ENCODE data around the gene RSPO3.

The RSPO3 gene

DNA sequence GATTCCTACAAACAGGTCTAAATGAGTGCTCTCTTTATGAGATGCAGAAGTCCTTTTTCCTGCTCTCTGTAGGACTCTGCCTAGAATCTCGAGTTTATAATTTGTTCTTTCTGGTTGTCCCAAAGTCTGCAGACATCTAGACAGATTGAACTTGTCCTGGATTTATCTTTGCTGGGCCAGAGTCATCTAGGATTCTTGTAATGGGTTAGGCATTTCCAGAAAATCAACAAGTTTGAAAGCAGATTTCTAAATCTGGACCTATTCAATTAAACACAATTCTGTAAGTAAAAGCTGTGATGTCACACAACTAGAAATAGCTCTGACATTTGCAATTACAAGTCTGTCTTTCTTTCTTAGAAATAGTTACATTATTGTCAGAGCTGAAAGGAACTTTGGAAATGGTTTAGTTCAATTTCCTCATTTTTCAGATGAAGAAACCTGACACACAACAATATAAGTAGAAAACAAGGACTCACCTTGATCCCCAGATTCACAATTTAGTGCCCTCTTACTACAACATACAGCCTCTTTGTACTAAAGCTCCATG is 4.2 kb upstream of the RSPO3 start:
- DNase-seq = no peak

DNA sequence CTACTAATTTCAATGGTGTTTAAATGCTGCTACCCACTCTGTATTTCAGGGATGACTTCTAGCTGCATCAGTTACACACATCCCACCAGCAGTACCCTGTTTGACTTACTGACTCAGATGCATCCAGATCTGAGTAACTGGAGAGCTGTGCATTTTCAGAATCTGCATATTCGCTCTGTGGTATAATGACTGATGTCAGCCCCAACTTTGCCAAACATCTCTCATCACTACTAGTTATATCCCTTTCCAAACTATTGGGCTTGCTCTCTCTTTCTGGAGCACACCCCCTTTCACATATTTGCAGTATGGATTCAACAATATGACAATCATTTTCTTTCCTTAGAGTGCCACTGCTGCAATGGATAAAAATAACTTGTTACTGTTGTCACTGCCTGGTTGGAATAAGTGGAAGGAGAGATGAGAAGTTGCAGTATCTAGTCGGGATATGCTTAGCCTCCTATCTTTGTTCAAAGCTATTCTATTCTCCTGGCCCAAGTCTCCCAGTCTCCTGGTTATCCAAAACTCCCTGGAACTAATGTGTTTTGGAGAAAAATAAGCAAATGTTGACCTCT is 3.3 kb upstream of the RSPO3 start:
- DNase-seq = no peak

DNA sequence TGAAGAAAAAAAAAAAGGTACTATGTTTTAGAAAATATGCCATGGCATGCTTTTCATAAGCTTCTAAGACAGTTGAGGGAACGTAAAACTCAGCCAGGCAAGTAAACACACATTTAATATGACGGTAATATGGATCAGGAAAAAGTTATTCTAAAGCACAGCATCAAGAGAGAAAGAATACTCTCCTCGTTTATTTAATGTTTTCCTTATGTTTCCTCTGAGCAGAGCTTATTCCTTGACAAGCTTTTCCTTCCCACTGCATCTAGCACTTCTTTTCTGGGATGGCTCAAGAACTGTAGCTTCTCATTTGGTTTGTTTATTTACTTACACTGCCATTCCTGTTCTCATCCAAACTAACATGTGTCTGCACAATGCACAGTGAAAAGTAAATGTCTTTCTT is 2.7 kb upstream of the RSPO3 start:
- DNase-seq = no peak

DNA sequence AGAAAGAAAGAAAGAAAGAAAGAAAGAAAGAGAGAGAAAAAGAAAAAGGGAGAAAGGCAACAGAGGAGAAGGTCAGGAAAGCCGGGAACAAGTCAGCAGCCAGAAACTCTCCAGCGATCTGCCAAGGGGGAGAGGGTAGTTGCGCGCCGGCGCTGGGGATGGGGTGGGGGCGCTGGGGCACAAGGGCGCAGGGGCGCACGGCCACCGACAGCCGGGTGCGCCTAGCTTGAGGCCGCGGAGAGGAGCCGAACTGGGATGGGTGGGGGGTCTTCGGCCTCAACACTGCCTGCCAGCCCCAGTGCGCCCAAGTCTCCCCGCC is 533 bp upstream of the RSPO3 start:
- no peak for DNase-seq

DNA sequence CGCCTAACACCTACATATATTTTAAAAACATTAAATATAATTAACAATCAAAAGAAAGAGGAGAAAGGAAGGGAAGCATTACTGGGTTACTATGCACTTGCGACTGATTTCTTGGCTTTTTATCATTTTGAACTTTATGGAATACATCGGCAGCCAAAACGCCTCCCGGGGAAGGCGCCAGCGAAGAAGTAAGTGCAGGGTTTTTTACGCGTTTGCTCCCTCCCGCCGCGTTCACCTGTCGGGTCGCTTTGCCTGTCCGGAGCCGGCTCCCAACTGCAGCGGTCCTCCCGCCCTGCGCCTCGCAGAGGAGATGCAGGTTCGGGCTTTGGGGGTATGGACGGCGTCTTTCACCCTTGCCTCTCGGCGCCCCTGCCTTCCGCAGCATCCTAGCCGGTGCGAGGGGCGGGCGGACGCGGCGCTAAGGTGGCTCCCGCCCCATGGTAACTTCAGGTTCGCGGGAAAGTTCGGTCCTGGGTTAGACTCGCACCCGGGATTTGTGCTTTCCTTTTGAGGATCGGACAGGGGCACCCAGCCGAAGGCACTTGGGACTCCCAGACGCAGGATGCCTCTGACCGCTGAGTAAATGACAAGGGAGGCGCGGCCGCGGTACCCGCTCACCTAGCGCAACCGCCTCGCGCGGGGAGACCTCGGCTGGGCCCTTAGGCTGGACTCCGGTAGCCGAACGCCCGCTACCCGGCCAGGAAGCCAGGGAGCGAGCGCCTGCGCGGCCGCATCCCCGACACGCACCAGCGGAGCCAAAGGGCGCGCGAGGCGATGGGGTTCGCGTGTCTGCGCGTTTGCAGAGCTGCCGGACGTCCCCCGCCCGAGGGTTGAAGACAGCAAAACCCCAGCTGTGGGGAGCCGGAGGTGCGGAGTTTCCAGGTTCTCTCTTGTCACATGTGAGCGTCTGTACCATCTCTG is 891 bp downstream of the RSPO3 start:
- DNase-seq = peak; percentile 36

DNA sequence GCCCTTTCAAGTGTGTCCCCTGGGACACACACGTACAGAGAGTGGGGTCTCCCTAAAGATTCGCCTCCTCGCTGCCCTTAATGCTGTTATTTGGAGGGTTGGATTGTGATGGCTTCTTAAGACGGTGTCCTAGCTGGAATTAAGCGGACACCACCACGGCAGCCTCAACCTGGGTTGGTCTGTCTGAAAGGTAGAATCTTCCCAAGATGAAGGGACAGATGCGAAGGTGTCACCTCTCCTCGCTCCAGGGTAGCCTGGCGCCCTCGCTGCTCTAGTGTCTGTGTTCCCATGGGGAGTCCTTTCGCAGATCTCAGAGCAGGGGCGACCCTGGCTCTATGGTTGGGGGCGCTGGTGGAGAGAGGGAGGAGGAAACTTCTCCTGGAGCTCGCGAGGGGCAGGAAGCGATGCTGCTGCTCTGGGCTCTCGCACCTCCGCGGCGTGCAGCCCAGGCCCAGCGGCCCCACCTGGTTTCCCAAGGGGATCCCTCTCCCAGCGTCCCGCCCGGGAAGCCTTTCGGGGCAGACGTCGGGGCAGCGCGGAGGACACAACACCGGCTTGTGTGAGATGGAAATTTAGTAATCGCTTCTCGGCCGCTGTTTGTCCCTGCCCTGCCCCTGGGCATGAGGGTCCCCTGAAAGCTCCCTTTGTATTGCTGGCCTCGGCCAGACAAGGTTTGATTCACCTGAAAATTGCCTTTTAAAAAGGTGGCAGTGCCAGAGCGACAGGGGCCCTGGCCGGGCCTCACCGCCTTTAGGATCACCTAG is 1.7 kb downstream of the RSPO3 start:
- peak; percentile 1 for DNase-seq

DNA sequence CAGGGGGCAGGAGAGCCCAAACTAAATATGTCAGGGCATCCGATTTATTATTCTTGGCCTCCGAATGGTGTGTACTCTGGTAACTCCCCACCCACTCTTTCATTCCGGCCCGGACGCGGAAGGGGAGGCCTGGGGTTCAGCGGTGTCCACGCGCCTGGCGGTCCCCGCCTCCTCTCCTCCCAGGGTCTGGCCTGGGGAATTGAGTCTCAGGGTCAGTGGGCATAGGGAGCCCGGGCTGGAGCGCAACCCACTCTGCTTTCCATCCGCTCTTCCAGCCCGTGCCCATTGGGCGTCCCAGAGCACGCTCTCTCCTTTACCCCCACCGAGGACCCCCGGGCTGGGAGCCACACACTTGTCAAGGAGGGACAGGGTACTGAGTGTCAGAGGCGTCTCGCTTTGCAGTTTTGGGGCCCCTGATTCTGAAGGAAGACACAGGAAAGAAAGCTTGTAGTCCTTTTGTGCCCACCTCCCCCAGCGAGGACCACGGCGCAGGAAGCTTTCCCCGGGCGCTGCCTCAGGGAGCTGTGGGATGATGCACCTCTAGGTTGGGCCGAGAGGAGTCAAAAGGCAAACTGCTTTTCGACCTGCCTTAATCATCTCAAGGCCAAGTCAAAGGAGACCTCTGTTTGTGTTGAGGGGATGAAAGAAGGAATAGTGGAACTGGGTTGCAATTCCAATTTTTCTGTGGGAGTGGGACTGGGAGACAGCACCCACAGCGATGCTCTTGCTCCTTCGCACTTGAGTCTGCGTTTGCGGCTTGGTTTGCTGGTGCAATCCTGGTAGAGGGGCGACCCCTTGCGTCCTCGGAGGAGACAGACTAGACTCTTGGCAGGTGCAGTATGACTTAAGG is 2.5 kb downstream of the RSPO3 start:
- DNase-seq = peak; percentile 77

DNA sequence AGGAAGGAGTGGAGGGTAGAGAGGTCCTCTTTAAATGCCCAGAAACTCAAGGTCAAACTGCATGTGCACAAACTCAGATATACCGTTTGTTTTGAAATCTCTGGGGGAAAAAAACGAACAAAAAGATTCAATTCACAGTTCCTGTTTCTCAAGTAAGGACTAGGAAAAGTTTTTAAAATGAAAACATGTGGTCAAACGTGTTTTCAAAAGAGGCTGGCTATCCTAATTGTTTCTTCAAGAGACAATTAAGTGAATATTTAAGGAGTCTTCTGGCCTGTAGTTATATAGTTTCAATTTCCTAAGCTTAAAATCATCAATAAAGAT is 3.1 kb downstream of the RSPO3 start:
- no peak for DNase-seq

DNA sequence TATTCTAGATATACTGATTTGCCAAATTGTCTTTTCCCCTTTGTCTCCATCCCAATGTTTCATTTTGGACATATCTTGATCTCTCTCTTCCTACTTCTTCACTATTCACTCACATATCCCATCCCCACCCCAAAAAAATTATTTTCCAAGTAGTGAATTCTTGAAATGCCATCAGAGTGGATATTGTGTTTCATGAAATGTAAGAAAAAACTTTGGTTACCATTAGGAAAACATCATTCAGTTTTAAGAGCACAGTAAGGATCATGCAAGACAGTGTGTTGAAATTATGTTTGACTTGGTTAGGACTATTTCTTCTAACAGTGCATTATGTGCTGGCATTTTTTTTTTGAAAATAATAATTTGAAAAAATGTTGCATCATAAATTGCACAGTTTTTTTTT is 5.7 kb downstream of the RSPO3 start:
- no peak for DNase-seq

DNA sequence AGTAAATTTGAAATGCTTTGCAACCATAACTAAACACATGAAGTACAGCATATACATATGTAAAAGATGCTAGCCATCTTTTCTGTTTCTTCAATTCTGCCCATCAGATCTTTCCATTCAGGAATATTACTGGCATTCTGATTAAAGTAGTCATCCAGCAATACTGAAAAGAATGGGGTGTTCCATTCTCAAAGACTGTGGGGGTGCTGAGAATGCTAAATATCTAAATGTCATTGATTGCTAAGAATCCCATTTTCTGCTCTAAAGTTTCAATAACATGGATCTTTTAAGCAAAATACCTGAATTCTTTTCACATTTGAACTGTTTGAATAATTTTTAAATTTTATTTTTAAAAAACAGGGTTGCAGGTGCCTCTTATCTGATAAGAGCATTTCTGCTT is 6.2 kb downstream of the RSPO3 start:
- DNase-seq = no peak

DNA sequence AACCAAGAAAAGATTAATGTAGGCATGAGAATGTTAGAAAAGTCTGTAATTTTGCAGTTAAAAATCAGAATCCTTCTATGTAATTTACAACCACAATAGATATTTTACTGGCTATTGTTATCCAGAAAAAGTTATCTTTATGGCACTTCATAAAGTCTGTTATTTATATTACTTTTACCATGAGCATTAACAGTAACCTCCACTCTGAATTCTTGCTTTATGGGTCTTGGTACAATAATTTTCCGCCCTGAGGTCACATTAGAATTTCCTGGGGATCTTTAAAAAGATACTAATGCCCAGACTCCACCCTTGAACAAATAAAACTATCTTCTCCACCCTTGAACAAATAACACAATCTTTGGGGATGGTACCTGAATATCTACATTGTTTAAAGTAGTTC is 9.6 kb downstream of the RSPO3 start:
- DNase-seq = no peak

DNA sequence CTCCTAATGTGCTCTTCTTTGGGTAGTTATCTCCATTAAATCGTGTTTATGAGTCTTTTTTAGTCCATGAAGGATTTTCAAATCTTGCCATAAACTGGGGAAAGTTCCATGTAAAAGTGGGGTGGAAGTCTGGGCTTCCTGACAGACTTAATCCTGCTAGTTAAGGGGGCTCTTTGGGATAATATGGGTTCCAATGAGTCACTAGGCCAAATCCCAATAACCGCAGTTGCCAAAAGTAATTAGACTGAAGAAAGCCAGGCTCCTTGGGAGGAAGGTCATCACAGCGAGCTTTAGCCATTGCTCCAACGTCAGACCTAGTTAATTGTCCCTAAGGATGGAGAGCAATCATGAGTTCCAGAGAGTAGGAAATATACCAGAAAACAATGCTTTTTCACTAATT is 10.8 kb downstream of the RSPO3 start:
- no peak for DNase-seq

DNA sequence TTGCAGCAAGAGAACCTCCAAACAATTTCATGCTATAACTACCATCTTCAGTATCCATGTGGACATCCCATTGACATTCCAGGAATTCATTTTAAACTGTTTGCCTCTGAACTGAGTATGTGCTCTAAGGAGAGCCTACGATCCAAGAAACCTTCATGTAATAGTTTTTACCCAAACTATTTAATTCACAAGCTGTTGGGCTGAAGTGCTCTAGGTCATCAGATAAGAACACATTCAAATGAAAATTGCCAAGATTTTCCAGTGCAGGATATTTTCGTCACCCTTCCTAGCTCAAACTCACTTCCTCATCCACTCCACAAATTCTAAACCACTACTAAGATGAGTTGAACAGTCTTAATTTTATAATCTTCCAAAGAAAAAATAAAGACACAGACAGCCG is 12.8 kb downstream of the RSPO3 start:
- no peak for DNase-seq

DNA sequence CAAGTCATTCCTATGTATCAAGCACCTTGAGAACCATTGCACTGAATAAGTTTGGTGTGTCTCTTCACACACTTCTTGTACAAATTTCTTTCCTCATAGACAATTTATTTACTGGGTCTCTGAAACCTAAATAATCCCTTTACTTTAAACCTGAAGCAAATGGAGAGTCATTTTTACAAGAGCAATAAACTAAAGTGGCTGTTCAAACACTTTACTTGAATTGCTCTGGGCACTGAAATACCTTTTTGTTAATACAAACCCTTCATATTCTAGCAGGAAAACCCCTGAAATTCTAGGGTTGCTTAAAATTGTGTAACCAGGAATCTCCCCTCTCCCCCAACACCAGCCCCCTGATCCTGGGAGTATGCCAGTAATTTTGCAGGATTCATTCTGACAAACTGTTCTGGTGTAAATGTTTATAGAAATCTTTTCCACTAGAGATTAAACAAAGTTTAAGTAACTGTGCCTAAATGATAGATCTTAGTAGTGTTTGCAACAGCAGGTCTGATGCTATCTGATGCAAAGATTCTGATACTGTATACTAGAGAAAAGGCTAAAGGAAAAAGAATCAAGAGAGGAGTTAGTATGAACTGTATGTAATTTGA is 13.4 kb downstream of the RSPO3 start:
- no peak for DNase-seq

DNA sequence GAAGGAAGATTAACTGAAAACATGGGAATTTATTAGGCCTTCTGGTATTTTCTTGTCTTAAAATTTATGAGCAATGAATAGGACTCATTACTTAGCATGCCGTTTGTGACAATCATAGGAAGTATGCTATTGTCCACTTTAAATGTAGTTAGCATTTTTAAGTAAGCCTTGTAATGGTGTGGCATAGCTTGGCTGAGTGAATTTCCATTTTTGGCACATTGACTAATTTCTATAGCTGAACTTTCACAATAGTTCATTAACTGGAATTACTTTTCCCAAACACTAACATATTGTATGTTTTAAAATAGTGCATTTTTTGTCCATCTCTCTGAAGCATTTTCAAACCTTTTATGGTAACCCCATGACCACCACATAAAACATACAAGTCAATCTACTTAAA is 15.7 kb downstream of the RSPO3 start:
- DNase-seq = no peak

DNA sequence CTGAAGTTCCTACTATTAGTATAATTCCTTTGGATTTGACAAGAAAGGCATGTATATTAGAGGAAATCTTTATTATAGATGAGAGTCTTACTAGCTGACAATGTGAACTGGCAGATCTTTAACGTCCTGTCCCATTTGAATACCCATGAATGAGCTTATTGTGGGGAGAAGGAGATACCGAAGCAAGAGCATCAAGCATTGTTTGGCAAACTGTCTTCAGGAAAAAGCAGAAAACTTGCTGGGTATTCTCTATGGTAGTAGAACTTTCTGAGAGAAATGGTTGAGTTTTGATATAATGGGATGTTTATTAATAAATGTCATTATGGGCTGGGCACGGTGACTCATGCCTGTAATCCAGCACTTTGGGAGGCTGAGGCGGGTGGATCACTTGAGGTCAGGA is 18.3 kb downstream of the RSPO3 start:
- DNase-seq = no peak

DNA sequence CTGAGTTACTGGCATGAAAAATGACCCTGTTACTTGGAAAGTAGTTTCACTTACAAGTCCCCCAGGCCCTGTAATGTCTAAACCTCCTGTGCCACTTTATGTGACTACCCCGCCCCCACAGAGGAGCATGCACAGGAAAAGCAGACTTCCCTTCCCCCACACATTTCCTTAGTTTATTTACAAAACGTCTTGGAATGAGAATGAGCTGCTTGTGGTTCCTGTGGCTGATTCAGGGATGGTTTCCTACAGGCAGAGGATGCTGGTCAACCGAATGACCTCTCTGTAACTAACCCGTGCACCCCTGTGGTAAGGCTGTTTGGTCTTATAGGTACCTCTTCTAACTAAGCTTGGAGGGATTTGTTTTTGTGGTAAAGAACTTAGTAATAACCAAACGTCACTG is 28.5 kb downstream of the RSPO3 start:
- peak; percentile 77 for DNase-seq

DNA sequence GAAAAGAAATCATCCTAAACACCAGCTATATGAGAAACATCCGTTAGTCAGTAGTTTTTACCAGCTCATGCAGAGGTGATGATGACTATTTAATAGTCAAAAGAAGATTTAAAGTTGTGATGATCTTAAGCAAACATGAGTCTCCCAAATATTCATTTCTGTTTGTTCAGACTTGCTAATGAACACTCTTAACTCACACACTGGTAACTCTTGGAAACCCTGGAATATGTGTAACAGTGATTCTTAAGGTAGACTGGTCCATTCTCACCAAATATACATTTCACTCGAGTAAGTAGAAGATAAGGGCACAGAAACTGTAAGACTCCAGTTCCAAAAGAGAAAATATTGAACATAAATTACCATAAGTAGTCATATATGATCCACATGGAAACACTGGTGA is 29.1 kb downstream of the RSPO3 start:
- no peak for DNase-seq

DNA sequence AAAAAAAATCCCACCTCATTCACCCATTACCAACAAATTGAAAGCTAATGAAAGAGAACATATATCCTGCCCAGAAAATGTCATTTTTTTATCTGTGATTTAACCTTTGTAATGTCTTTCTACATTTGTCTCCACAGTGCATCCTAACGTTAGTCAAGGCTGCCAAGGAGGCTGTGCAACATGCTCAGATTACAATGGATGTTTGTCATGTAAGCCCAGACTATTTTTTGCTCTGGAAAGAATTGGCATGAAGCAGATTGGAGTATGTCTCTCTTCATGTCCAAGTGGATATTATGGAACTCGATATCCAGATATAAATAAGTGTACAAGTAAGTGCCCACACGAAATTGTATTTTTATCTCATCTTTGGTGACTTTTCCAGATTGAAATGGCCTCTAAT is 30.0 kb downstream of the RSPO3 start:
- DNase-seq = no peak

DNA sequence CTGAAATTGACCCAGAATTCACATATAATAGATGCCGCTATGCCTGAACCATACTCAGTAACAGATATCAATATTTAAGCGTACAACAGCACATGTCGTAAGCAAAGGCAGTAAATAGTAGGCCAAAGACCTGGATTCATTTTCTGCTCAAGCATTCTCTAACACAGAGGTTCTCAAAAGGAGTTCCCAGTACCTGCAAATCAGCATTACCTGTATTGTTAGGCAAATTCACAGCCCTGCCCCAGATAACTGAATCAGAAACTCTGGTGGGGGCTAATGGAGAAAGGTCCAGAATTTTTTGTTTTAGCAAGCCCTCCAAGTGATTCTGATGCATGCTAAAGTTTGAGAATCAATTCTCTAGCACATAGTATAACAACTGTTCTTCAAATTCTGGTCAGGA is 36.0 kb downstream of the RSPO3 start:
- no peak for DNase-seq

DNA sequence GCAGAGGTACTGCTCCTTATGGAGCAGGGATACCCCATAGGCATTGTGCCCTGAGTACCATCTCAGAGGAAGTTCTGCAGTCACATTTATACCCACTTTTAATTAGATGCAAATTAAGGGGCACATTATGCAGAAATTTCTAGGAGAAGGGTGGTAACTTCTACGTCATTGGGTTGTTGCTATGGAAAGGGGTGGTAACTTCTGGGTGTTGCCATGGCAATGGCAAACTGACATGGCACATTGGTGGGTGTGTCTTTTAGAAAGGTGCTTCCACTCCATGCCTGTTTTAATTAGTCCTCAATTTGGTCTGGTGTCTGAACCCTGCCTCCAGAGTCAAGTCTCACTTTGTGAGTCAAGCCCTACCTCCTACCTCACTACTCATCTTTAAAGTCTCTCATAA is 42.0 kb downstream of the RSPO3 start:
- no peak for DNase-seq

DNA sequence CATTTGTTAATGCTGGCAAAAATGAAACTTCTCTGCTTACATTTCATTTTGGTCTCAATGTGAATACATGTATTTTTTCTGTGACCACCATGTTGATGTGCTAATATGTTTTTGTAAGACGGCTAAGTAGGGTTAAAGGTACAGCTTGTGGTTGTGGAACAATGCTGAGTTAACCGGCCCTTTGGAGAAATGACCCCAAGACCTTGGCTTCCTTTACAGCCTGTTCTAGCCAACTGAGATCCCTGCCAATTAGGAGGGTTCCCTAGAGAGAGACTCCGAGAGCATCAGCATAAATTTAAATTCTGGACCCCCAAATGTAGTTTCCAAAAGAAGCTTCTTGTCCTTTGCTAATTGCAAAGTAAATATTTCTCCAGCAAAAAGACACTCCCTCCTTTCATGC is 44.4 kb downstream of the RSPO3 start:
- DNase-seq = no peak

DNA sequence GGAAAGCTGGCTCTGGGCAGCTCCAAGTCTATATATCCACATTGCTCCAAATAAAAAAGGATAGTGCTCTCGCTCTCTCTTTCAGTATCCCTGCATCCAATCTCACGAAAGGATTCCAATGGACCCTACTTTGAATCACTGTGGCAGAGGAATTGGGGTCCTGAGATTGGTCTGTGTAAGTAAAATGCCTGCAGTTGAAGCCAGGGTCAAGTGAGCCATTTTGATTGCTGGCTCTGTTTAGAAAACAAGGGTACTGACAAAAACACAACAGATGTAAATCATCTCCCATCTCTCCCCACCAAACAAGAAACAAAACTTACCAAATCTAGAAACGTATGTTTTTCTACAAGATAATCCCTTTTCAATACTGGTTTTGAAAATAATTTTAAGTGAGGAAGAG is 45.6 kb downstream of the RSPO3 start:
- no peak for DNase-seq
